HG03342 (cell line): ENCODE results near the gene CKAP5.

Experiments
- ATAC-seq: cut with Tn5 transposase; IDR thresholded peaks from one replicate; pipeline ENCODE4 v1.9.1; 2021; ENCODE audit warnings: mild to moderate bottlenecking, moderate library complexity; ENCODE audit not compliant: unreplicated experiment

Gene CKAP5

GRCh38 chr11:46845740-46846509, at the start of gene CKAP5:
Gene CKAP5, minus strand, starts transcription at chr11:46846280. Its CDS starts 25,049 bp downstream, at chr11:46821231.
- ATAC-seq = peak; percentile 89

GRCh38 chr11:46895821-46896220, 49.7 kb upstream of the CKAP5 start:
- no peak for ATAC-seq

GRCh38 chr11:46894961-46895360, 48.9 kb upstream of the CKAP5 start:
- no peak for ATAC-seq

GRCh38 chr11:46894506-46894905, 48.4 kb upstream of the CKAP5 start:
- no peak for ATAC-seq

- ATAC-seq = no peak
Measured at GRCh38 chr11:46892838-46893237, 46.8 kb upstream of the CKAP5 start.

- no peak for ATAC-seq
Measured at GRCh38 chr11:46892109-46892508, 46.0 kb upstream of the CKAP5 start.

- no peak for ATAC-seq
Measured at GRCh38 chr11:46890665-46891064, 44.6 kb upstream of the CKAP5 start.

- peak; percentile 62 for ATAC-seq
Measured at GRCh38 chr11:46889689-46890475, 43.8 kb upstream of the CKAP5 start.

- ATAC-seq = no peak
Measured at GRCh38 chr11:46889251-46889650, 43.2 kb upstream of the CKAP5 start.

GRCh38 chr11:46888636-46889035, 42.6 kb upstream of the CKAP5 start:
- ATAC-seq = no peak

- ATAC-seq = no peak
Measured at GRCh38 chr11:46886211-46886610, 40.1 kb upstream of the CKAP5 start.

- ATAC-seq = no peak
Measured at GRCh38 chr11:46879056-46879585, 33.0 kb upstream of the CKAP5 start.

GRCh38 chr11:46877580-46877979, 31.5 kb upstream of the CKAP5 start:
- ATAC-seq = no peak

GRCh38 chr11:46876471-46876870, 30.4 kb upstream of the CKAP5 start:
- ATAC-seq = no peak

- no peak for ATAC-seq
Measured at GRCh38 chr11:46874586-46874985, 28.5 kb upstream of the CKAP5 start.

- no peak for ATAC-seq
Measured at GRCh38 chr11:46868912-46869311, 22.8 kb upstream of the CKAP5 start.

GRCh38 chr11:46865340-46865739, 19.3 kb upstream of the CKAP5 start:
- ATAC-seq = no peak

GRCh38 chr11:46860218-46860617, 14.1 kb upstream of the CKAP5 start:
- ATAC-seq = no peak

GRCh38 chr11:46858920-46859546, 13.0 kb upstream of the CKAP5 start:
- no peak for ATAC-seq

- no peak for ATAC-seq
Measured at GRCh38 chr11:46857666-46858065, 11.6 kb upstream of the CKAP5 start.

- ATAC-seq = no peak
Measured at GRCh38 chr11:46856605-46857343, 10.7 kb upstream of the CKAP5 start.
